HG03139 (cell line): ENCODE results near the gene PRELID1.
A peak's percentile ranks its signal among the peaks of the same experiment; 100 is the strongest.
"Not testable (repeated sequence)": the region's sequence is repeated elsewhere in the genome, so short reads cannot be mapped to it uniquely, and the experiment has no call there.

ENCODE experiments used
- ATAC-seq: cut with Tn5 transposase; IDR thresholded peaks from one replicate; pipeline ENCODE4 v1.9.1; 2021; ENCODE audit not compliant: unreplicated experiment

Gene PRELID1, protein sequence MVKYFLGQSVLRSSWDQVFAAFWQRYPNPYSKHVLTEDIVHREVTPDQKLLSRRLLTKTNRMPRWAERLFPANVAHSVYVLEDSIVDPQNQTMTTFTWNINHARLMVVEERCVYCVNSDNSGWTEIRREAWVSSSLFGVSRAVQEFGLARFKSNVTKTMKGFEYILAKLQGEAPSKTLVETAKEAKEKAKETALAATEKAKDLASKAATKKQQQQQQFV

DNA sequence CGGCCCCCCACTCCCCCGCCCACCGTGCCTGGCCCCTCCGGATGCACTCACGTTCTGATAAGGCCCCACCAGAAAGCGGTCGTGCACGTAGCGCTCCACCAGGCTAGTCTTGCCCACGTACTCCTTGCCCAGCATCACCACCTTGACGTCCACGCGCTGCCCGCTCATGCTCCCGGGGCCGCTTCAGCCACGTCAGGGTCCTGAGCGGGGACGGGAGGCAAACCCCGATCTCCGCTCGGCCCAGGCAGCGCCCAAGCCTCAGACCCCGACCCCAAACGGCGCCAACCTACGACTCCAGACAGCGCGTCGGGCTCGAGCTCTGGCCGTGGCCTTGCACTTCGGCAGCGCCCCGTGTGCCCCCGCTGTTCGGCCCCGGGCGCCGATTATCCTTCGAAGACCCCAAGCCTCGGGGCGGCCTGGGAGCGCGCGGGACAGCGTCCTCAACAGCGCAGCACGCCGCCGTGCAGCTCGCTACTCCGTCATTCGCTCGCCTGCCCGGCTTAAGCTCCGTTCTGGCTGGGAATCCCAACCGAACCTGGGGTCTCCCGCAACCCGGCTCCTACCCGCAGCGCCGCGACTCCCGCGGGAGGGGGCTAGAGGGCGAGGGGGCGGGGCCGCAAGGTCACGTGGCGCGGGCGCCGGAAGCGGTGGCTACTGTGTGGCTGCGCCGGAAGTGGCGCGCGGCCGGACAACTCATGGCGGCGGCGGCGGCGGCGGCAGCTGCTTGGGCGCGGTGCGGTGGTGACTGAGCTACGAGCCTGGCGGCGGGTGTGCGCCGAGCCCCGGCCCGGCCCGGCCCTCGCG, at the start of gene PRELID1, which contains the start of gene RAB24:
PRELID1 (plus strand) TSS at position 679 of the 804 bp plus-strand sequence. CDS start 187 bp downstream, outside the sequence.
RAB24 (minus strand) TSS at position 599 of the 804 bp plus-strand sequence; CDS start at position 168, 431 bp downstream.
- ATAC-seq: peak; percentile 55

DNA sequence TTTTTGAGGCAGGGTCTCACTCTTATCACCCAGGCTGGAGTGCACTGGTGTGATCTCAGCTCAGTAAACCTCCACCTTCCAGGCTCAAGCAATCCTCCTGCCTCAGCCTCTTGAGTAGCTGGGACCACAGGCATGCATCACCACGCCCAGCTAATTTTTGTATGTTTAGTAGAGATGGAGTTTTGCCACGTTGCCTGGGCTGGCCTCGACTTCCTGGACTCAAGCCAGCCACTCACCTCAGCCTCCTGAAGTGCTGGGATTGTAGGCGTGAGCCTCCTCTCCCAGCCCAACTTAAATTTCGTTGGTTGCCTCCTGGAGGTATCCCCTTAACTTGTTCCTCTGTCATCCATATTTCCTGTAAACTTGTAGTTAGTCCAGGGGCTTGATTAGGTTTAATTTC, 47.3 kb upstream of the PRELID1 start:
- ATAC-seq: no peak

DNA sequence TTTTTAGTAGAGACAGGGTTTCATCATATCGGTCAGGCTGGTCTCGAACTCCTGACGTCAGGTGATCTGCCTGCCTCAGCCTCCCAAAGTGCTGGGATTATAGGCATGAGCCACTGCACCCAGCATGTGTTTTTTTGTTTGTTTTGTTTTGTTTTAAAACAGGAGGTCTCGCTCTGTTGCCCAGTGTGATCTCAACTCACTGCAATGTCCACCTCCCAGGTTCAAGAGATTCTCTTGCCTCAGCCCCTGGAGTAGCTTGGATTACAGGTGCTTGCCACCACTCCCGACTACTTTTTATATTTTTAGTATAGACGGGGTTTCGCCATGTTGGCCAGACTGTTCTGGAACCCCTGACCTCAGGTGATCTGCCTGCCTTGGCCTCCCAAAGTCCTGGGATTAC, 44.9 kb upstream of the PRELID1 start:
- not testable (repeated sequence) for ATAC-seq

DNA sequence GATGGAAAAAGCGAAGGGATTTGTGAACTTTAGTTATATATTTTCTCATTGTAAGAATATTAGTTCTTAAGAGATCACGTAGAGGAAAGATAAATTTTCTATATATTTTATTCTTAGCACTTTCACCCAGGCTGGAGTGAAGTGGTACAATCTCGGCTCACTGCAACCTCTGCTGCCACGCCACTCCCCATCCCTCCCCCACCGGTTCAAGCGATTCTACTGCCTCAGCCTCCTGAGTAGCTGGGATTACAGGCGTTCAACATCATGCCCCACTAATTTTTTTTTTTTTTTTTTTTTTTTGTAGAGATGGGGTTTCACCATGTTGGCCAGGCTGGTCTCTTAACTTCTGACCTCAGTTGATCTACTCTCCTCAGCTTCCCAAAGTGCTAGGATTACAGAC, 42.6 kb upstream of the PRELID1 start:
- ATAC-seq: no peak

DNA sequence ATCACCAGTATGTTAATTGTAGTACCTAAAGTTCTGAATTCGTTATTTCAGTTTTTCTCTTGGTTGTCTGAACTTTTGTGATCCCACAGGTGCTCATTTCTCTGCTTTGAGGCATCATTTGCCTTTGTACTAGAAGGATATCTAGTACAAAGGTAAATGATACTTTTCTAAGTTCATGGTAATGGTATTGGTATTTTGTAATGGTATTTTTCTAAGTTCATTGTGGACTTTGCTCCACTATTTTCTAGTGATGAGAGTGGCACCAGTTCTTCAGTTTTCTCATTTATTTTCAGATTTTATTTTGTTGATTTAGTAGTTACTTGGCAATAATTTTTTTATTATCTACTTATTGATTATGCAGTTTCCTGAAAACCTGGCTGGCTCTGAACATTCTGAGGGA, 42.1 kb upstream of the PRELID1 start:
- no peak for ATAC-seq

DNA sequence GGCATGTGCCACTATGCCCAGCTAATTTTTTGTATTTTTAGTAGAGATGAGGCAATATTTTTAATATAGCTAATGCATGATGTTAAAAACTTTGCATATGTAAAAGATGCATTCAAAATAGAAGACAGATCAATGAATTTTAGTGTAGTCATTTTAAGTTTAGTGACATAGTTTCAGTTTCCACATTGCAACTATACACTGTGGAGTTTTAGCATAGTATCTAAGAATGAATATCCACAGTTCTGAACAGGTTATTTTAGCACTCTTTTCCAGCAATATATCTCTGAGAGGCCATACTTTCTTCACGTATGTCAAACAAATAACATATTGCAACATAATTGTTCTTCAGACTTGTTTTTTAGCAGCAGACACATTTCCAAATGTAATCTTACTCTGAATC, 39.4 kb upstream of the PRELID1 start:
- ATAC-seq: no peak

DNA sequence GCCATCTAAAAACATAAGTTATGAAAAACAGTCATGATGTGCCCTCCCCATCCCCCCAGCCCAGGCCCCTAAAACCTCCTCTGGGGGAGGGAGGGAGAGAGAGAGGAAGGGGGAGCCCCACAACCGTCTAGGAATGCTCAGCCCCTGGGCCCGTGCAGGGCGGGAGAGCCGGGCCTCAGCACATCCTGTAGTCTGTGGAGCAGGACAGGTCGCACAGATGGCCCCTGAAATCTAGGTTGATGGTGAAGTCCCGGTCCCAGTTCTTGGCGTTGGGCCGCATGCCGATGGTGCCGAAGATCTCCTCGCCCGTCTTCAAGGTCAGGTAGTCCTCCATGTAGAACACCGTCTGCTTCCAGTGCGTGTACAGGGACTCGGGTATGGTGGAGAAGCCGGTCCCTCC, 38.2 kb upstream of the PRELID1 start:
- no peak for ATAC-seq

DNA sequence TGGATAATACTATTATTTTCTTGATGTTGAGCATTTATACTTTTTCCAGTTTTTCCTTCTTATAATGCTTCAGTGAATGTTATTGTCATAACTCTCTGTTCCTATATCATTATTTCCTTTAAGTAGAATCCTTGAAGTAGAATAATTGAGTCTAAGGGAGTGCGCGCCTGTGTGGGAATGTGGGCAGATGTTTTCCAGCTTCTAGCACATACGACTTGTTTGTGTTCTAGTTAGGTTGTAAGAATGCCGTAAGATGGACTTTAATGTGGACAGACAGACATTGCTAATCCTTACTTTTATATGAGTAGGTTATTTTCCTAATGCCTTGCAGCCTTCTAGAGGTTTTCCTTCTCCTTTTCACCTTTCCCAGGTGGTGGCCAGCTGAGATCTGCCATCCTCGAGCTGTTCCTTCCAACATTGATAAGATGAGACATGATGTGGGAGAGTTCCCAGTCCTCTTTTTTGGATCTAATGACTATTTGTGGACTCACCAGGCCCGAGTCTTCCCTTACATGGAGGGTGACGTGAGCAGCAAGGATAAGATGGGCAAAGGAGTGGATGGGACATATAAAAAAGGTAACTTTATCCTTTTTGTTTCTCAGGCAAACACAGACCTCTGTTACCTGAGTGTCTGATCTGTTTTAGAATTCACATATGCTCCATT, 34.2 kb upstream of the PRELID1 start:
- ATAC-seq: no peak

DNA sequence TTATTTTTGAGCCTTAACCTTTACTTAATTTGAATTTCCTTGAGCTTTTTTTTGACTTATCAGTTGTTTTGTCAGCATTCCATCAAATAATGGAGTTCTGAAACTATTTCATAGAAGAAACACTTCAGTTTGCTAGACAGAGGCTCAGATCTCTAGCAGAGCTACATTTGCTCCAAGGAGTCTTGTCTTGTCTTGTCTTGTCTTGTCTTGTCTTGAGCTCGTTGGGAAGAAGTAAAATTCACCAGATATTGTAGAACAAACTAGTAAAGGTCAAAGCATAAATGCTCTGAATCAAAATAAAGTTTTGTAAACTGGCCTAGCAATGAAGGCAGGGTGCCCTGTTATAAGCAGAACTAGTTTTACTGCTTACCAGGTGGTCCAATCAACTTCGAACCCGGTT, 33.6 kb upstream of the PRELID1 start:
- ATAC-seq: no peak

DNA sequence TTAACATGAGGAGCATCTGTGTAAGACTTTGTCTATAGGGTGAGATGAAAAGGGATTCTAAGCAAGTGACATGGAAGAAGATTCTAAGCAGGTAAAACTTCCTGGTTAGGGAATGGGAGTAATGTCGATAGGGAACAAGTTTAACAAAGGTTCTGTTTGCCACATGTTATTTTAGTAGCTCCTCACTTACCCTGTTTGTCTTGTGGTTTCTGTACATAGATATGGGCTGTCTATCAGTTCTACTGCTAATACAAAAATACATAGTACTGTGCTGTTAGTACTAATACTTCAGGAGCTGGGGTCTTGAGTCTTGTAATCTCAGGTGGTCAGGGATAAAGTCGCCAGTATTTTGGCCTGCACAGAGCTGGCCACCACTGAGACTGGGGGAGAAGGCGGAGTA, 32.9 kb upstream of the PRELID1 start:
- no peak for ATAC-seq

DNA sequence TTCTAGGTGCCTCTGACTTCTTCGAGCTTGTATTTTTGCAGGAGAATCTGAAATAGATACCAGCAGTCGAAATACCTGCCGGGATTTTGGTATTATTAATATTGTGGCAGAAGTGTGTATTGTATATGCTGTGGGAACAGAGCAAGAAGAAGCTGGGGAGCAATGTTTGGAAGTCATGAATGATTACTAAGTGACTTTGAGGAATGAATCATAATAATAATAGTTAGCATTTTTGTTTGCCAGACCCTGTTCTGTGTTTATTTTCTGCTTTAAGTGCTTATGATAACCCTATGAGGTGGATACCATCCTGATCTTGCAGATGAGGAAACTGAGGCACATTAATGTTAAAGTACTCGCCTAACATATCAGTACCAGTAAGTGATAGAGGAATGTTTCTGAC, 32.5 kb upstream of the PRELID1 start:
- ATAC-seq: no peak

DNA sequence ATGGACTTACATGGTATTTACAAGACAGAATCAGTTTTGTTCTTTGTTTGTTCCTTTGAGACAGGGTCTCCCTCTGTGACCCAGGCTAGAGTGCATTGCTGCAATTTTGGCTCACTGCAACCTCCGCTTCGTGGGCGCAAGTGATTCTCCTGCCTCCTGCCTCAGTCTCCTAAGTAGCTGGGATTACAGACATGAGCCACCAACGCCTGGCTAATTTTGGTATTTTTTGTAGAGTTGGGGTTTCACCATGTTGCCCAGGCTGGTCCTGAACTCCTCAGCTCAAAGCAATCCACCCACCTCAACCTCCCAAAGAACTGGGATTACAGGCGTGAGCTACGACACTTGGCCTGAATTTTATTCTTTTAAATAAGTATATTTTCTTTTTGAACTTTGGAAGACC, 27.7 kb upstream of the PRELID1 start:
- ATAC-seq: no peak

DNA sequence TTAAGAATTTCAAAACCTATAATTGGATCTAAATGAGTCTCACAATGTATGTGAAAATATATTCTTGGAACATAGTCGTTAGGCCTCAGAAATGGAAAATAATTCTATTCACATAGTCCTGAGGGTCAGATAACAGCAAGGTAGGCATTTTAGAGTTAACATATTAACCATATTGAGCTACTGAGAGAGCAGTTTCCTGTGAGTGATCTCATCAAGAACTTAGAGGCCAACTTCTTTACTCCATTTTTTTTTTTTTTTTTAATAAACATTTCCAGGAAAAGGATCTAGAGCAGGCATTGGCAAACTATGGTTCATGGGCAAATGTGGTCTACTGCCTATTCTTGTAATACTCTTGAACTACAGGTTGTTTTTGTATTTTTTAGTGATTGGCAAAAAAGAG, 26.7 kb upstream of the PRELID1 start:
- no peak for ATAC-seq

DNA sequence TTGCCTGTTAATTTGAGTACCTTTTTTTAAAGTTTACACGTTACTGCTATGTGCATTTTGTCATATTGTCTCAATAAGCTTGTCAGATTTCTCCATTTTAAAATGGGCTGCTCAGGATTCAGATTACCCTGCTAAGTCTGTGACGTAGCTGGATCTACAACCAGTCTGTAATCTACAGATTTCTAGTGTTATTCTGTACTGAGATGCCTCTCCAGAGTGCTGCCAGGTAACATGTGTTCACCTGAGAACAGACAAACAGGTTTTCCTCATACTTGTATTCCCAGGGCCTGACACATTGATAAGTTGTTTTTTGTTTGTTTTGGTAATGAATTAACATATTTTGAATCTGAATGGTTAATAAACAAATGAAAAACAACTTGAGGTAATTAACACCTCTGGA, 15.4 kb upstream of the PRELID1 start:
- no peak for ATAC-seq

DNA sequence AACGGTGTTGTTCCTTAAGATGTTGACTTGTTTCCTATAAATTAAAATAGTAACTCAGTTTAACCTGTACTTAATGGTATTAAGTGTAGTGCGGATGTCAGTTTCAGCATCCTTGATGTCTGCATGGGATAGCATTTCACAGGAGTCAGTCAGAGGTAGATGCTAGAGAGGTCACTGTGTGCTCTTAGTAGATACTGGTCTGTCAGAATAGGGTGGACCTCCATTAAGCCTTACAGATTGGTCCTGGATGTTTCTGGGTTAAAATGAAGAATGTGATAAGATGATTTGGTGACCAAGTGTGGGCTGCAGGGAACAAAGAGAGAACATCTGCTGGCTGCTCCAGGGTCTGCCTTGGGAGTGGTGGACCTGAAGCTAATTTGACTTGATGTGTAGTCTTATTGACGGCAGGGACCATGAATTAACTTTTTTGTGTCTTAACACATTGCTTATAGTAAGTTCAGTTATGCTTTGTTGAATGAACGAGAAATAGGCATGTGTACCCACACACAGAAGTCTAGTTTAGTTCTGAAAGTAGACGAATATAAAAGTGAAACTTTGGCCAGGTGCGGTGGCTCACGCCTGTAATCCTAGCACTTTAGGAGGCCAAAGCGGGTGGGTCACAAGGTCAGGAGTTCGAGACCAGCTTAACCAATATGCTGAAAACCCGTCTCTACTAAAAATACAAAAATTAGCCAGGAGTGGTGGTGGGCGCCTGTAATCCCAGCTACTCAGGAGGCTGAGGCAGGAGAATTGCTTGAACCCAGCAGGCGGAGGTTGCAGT, 12.6 kb upstream of the PRELID1 start:
- ATAC-seq: no peak

DNA sequence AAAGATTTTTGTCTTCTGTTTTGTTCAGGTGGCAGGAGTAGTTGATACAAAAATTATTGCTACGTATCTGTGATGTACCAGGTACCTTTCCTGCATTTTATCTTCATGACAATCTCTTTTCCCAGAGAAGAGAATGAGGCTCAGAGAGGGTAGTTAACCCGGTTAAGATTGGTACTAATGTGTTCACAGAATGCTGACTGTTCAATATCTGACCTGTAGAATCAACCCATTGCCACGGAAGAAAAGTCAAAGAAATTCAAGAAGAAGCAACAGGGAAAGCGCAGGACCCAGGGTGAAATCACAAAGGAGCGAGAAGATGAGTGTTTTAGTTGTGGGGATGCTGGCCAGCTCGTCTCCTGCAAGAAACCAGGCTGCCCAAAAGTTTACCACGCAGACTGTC, 11.9 kb upstream of the PRELID1 start:
- no peak for ATAC-seq

DNA sequence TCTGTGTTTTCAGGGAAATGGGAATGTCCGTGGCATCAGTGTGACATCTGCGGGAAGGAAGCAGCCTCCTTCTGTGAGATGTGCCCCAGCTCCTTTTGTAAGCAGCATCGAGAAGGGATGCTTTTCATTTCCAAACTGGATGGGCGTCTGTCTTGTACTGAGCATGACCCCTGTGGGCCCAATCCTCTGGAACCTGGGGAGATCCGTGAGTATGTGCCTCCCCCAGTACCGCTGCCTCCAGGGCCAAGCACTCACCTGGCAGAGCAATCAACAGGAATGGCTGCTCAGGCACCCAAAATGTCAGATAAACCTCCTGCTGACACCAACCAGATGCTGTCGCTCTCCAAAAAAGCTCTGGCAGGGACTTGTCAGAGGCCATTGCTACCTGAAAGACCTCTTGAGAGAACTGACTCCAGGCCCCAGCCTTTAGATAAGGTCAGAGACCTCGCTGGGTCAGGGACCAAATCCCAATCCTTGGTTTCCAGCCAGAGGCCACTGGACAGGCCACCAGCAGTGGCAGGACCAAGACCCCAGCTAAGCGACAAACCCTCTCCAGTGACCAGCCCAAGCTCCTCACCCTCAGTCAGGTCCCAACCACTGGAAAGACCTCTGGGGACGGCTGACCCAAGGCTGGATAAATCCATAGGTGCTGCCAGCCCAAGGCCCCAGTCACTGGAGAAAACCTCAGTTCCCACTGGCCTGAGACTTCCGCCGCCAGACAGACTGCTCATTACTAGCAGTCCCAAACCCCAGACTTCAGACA, 9.6 kb upstream of the PRELID1 start:
- no peak for ATAC-seq

DNA sequence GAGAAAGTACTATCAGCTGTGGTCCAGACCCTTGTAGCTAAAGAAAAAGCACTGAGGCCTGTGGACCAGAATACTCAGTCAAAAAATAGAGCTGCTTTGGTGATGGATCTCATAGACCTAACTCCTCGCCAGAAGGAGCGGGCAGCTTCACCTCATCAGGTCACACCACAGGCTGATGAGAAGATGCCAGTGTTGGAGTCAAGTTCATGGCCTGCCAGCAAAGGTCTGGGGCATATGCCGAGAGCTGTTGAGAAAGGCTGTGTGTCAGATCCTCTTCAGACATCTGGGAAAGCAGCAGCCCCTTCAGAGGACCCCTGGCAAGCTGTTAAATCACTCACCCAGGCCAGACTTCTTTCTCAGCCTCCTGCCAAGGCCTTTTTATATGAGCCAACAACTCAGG, 9.0 kb upstream of the PRELID1 start:
- no peak for ATAC-seq

DNA sequence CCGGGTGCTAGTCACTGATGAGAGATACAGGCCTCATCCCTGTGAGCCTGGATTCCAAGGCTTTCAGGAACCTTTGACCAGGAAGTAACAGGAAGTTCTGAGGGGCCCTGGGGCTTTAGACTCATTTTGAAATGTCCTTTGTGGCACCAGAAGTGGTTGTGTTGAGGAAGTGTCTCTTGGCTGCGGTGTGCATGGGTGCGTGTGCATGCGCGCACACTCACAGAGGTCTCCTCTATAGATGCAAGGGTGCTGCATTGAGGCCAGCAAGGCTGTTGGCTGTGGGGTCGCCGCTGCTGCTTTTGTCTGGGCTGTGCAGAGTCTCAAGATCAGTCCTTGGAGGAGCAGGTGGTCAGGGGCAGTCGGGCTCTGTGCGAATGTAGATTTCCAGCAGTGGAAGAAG, 7.7 kb upstream of the PRELID1 start:
- ATAC-seq: no peak

DNA sequence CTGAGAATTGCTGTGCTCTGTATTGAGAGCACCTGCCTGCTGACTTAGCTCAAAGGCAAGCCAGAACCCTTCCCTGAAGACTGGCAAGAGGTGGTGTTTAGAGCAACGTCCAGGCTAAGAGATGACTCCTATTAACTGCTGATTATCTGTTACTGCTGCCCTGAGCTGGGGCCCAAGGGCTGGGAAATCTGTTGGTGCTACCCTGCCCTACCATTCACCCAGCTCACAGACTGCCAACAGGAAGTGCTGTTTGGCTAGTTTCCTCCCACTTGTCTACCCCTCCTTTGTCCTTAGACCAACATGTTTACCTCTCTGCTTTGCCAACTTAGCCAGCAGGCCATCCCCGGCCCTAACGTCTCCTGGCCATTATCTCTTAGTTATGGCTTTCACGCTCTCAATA, 7.0 kb upstream of the PRELID1 start:
- ATAC-seq: no peak

DNA sequence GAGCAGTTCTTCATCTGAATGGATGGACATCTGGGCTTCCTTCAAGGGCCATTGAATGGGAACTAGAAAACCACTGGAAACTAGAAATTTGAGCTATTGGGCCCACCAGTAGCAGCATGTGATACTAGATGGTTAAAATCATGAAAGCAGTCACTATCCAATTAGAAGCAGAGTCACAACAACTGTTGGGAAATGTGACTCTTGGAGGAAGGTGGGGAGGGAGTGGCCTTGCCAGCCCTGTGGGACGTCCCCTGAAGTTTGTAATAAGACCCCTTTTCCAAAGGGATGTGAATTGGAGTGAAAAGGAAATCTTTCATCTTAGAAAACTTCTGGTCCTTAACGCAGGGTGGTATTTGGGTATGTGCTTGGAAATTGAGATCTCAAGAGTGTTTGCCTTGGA, 5.7 kb upstream of the PRELID1 start:
- ATAC-seq: no peak
